RPMI7951 (cell line): ENCODE results near the gene MEIOB. TPM values are rescaled to one million over a fixed set of nuclear protein-coding genes. Genes with fewer than 3 reads are reported as not detected.

Experiments
- DNase-seq: peaks from one replicate; pipeline ENCODE4 v3.0.0-alpha.2; 2012; ENCODE audit warnings: low read depth
- total RNA-seq: library from RNA; depleted of rRNA; stranded (reverse); fragments of >200 nt; shearing (Covaris generic); gene quantifications from 2 replicates; pipeline ENCODE4 v1.2.3, GENCODE V29; 2014

The MEIOB gene
- total RNA-seq, 1 experiment from 2014 or later = not detected

GRCh38 chr16:1831186-1832075 is 40.5 kb downstream of the MEIOB start:
- DNase-seq = no peak

- DNase-seq = no peak
Observed at GRCh38 chr16:1830213-1830612, 41.8 kb downstream of the MEIOB start.

GRCh38 chr16:1828645-1829410 is 43.1 kb downstream of the MEIOB start:
- no peak for DNase-seq

- DNase-seq = peak; percentile 89
Observed at GRCh38 chr16:1826691-1827573, 45.0 kb downstream of the MEIOB start, which contains the start of the genes FAHD1 and HAGH. Gene FAHD1 (plus strand): TSS chr16:1827206. CDS start chr16:1827239, 33 bp downstream. Gene HAGH (minus strand): TSS chr16:1826825. CDS start chr16:1826787, 38 bp downstream.

- DNase-seq = no peak
Observed at GRCh38 chr16:1825864-1826690, 45.9 kb downstream of the MEIOB start.

- no peak for DNase-seq
Observed at GRCh38 chr16:1825381-1825863, 46.5 kb downstream of the MEIOB start.

GRCh38 chr16:1823821-1824220 is 48.1 kb downstream of the MEIOB start:
- peak; percentile 40 for DNase-seq

GRCh38 chr16:1822801-1823200 is 49.2 kb downstream of the MEIOB start:
- no peak for DNase-seq

- DNase-seq = no peak
Observed at GRCh38 chr16:1821861-1822611, 49.9 kb downstream of the MEIOB start.

GRCh38 chr16:1820946-1821290 is 51.0 kb downstream of the MEIOB start:
- DNase-seq = no peak

- no peak for DNase-seq
Observed at GRCh38 chr16:1820096-1820945, 51.6 kb downstream of the MEIOB start.

GRCh38 chr16:1819611-1820010 is 52.4 kb downstream of the MEIOB start:
- no peak for DNase-seq

- DNase-seq = no peak
Observed at GRCh38 chr16:1818873-1819525, 53.0 kb downstream of the MEIOB start.

GRCh38 chr16:1818204-1818872 is 53.6 kb downstream of the MEIOB start:
- no peak for DNase-seq

- DNase-seq = no peak
Observed at GRCh38 chr16:1817716-1818115, 54.2 kb downstream of the MEIOB start.

- no peak for DNase-seq
Observed at GRCh38 chr16:1817276-1817589, 54.7 kb downstream of the MEIOB start.

- no peak for DNase-seq
Observed at GRCh38 chr16:1816396-1817275, 55.3 kb downstream of the MEIOB start.
